HG03442 (cell line): Measurements from ENCODE around the gene METTL24.
"Not testable (repeated sequence)": the region's sequence is repeated elsewhere in the genome, so short reads cannot be mapped to it uniquely, and the experiment has no call there.

Source experiments
- ATAC-seq: cut with Tn5 transposase; IDR thresholded peaks from one replicate; pipeline ENCODE4 v1.9.1; 2021; ENCODE audit warnings: mild to moderate bottlenecking, moderate library complexity; ENCODE audit not compliant: unreplicated experiment

METTL24 gene

GRCh38 chr6:110317646-110318045, 40.5 kb downstream of the METTL24 start:
- no peak for ATAC-seq

- ATAC-seq, result no peak
Observed at GRCh38 chr6:110317189-110317588, 41.0 kb downstream of the METTL24 start.

GRCh38 chr6:110315869-110316398, 42.2 kb downstream of the METTL24 start:
- ATAC-seq, result no peak

GRCh38 chr6:110315207-110315868, 42.8 kb downstream of the METTL24 start:
- no peak for ATAC-seq

GRCh38 chr6:110310861-110311446, 47.2 kb downstream of the METTL24 start:
- no peak for ATAC-seq

GRCh38 chr6:110309432-110309831, 48.7 kb downstream of the METTL24 start:
- ATAC-seq, result not testable (repeated sequence)

GRCh38 chr6:110307368-110307767, 50.8 kb downstream of the METTL24 start:
- no peak for ATAC-seq

GRCh38 chr6:110305832-110306231, 52.3 kb downstream of the METTL24 start:
- ATAC-seq, result not testable (repeated sequence)

GRCh38 chr6:110303692-110304091, 54.5 kb downstream of the METTL24 start:
- ATAC-seq, result not testable (repeated sequence)

- ATAC-seq, result no peak
Observed at GRCh38 chr6:110298916-110299315, 59.2 kb downstream of the METTL24 start.

- no peak for ATAC-seq
Observed at GRCh38 chr6:110298411-110298810, 59.7 kb downstream of the METTL24 start.

GRCh38 chr6:110296241-110297025, 61.7 kb downstream of the METTL24 start:
- ATAC-seq, result no peak

- no peak for ATAC-seq
Observed at GRCh38 chr6:110295451-110296165, 62.5 kb downstream of the METTL24 start.

GRCh38 chr6:110287462-110288341, 70.4 kb downstream of the METTL24 start:
- ATAC-seq, result no peak

- no peak for ATAC-seq
Observed at GRCh38 chr6:110285306-110286060, 72.7 kb downstream of the METTL24 start.

- ATAC-seq, result no peak
Observed at GRCh38 chr6:110284855-110285254, 73.3 kb downstream of the METTL24 start.

GRCh38 chr6:110283657-110284056, 74.5 kb downstream of the METTL24 start:
- ATAC-seq, result no peak

GRCh38 chr6:110282412-110282811, 75.7 kb downstream of the METTL24 start:
- ATAC-seq, result no peak

GRCh38 chr6:110277100-110277665, 81.0 kb downstream of the METTL24 start:
- ATAC-seq, result no peak
